A673 (cell line): ENCODE results near the gene RIMS1. TPM values are rescaled to one million over a fixed set of nuclear protein-coding genes. Genes with fewer than 3 reads are reported as not detected.
"Not testable (repeated sequence)": the region's sequence is repeated elsewhere in the genome, so short reads cannot be mapped to it uniquely, and the experiment has no call there.

Source experiments
- BruUV-seq: library from RNA; stranded (reverse); fragments of 400-500 nt; replicated peaks from 2 replicates; lab custom pipeline; 2021; lab: Mats Ljungman, UMichigan
- CTCF ChIA-PET: fragments of 300-600 bp; sonication (Branson Sonifier 250); formaldehyde crosslinking; loops from one replicate; lab custom pipeline; 2022; ENCODE audit warnings: antibody characterized with exemption; lab: Charles Lee
- POLR2A ChIA-PET: fragments of 300-600 bp; sonication (Branson Sonifier 250); formaldehyde crosslinking; loops from one replicate; lab custom pipeline; 2022; ENCODE audit warnings: antibody characterized with exemption; ENCODE audit not compliant: low non-redundant PET; lab: Charles Lee
- DNase-seq: peaks from one replicate; pipeline ENCODE4 v3.0.0-alpha.2; 2015; ENCODE audit warnings: low spot score
- H3K27ac ChIP-seq: fragments of 200-600 bp; sonication (generic); 2 replicates; pipeline ENCODE4 v1.5.1; 2016; ENCODE audit warnings: mixed run types, low read depth, mild to moderate bottlenecking, mixed read lengths, antibody characterized with exemption, low read length; ENCODE audit not compliant: poor library complexity, severe bottlenecking
- H3K27me3 ChIP-seq: fragments of 200-600 bp; sonication (generic); replicated peaks from 2 replicates; pipeline ENCODE4 v1.6.1; 2017; ENCODE audit warnings: mixed run types, low read depth, mild to moderate bottlenecking, mixed read lengths, antibody characterized with exemption, low read length; ENCODE audit not compliant: insufficient read depth, poor library complexity
- H3K36me3 ChIP-seq: fragments of 200-600 bp; sonication (generic); 2 replicates; pipeline ENCODE4 v1.6.1; 2016; ENCODE audit warnings: mixed run types, mild to moderate bottlenecking, mixed read lengths, antibody characterized with exemption, low read length; ENCODE audit not compliant: insufficient read depth, poor library complexity, severe bottlenecking
- H3K4me1 ChIP-seq: fragments of 200-600 bp; sonication (generic); 2 replicates; pipeline ENCODE4 v1.6.1; 2017; ENCODE audit warnings: mixed run types, mild to moderate bottlenecking, mixed read lengths, antibody characterized with exemption, low read length; ENCODE audit not compliant: insufficient read depth, poor library complexity, severe bottlenecking
- H3K4me3 ChIP-seq: fragments of 200-600 bp; sonication (generic); 2 replicates; pipeline ENCODE4 v1.5.1; 2016; ENCODE audit warnings: low read depth, mixed run types, mild to moderate bottlenecking, mixed read lengths, low read length; ENCODE audit not compliant: poor library complexity, severe bottlenecking
- H3K9me3 ChIP-seq: fragments of 200-600 bp; sonication (generic); 2 replicates; pipeline ENCODE4 v1.6.1; 2016; ENCODE audit warnings: mixed run types, low read depth, mild to moderate bottlenecking, mixed read lengths, antibody characterized with exemption, low read length; ENCODE audit not compliant: poor library complexity, severe bottlenecking
- EZH2 ChIP-seq: fragments of 200-600 bp; sonication (generic); IDR thresholded peaks from 2 replicates; pipeline ENCODE4 v1.6.1; 2017; ENCODE audit warnings: borderline replicate concordance, low read depth, mild to moderate bottlenecking, mixed read lengths, antibody characterized with exemption, low read length; ENCODE audit not compliant: poor library complexity, severe bottlenecking
- intact Hi-C: fragments of 100-400 bp; cut with micrococcal nuclease; formaldehyde crosslinking; loops from one replicate; pipeline ENCODE4 v1.10.0; 2022; ENCODE audit not compliant: unreplicated experiment
- total RNA-seq: library from RNA; stranded (reverse); gene quantifications from 2 replicates; pipeline ENCODE4 v1.2.3, GENCODE V29; 2021
- TF ChIP-seq, protein P1 (sequence below): fragments of 300-800, 200-600 bp; sonication (generic); conservative IDR thresholded peaks from 2 replicates; pipeline ENCODE4 v1.5.1; 2017; ENCODE audit warnings: low read depth, mild to moderate bottlenecking, antibody characterized with exemption, low read length, moderate library complexity, mixed read lengths

RIMS1 gene
- total RNA-seq, 1 experiment from 2014 or later = 1.3 TPM

DNA sequence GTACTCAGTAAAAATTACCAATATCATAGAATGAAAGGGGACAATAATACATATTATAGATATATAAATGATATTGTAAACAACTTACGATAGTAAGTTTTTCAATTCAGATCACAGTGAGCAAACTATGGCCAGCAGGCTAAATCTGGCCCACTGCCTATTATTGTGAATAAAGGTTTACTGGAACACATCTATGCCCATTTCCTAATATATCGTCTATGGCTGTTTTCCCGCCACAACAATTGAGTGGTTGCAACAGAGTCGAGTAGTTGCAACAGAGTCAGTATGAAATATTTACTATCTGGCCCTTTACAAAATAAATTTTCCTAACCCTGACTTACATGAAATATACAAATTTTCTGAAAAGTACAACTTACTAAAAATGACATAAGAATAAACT, 438.2 kb downstream of the RIMS1 start:
- ChIA-PET CTCF (no interaction called here), POLR2A (no interaction called here)
- Histone ChIP-seq H3K27ac (no peak overlapping the region), H3K36me3 (no peaks in the 10 kb centered on the region), H3K4me1 (no peaks in the 10 kb centered on the region), H3K27me3 (no peaks in the 10 kb centered on the region), H3K4me3 (no peak overlapping the region), H3K9me3 (no peaks in the 10 kb centered on the region)
- TF ChIP-seq EZH2 = no peak
- TF ChIP-seq, protein P1, sequence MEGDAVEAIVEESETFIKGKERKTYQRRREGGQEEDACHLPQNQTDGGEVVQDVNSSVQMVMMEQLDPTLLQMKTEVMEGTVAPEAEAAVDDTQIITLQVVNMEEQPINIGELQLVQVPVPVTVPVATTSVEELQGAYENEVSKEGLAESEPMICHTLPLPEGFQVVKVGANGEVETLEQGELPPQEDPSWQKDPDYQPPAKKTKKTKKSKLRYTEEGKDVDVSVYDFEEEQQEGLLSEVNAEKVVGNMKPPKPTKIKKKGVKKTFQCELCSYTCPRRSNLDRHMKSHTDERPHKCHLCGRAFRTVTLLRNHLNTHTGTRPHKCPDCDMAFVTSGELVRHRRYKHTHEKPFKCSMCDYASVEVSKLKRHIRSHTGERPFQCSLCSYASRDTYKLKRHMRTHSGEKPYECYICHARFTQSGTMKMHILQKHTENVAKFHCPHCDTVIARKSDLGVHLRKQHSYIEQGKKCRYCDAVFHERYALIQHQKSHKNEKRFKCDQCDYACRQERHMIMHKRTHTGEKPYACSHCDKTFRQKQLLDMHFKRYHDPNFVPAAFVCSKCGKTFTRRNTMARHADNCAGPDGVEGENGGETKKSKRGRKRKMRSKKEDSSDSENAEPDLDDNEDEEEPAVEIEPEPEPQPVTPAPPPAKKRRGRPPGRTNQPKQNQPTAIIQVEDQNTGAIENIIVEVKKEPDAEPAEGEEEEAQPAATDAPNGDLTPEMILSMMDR = no peak
- intact Hi-C loops = no loop called here
- no TSS peak for BruUV-seq
- no peak for DNase-seq

DNA sequence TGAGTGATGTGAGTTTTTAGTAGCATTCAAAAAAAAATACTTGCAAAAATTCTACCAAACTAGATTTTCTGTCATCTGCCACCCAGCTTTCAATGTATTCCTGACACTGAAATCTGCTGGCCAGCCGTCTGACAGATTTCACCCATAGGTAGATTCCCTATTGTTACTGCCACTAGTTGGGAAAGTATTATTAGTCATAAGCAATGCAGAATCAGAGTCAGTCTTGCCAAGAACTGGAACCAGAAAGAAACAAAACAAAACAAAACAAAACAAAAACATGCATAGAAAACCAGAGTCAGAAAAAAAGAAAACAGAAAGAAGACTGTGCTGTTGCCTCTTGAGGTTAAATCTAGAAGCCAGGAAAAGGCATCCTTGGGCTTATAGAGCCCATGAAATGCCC, 442.4 kb downstream of the RIMS1 start:
- Histone ChIP-seq H3K27ac (no peak overlapping the region), H3K36me3 (no peaks in the 10 kb centered on the region), H3K4me1 (no peaks in the 10 kb centered on the region), H3K9me3 (no peaks in the 10 kb centered on the region), H3K27me3 (no peaks in the 10 kb centered on the region), H3K4me3 (no peak overlapping the region)
- BruUV-seq = no TSS peak
- ChIA-PET POLR2A (no interaction called here), CTCF (no interaction called here)
- DNase-seq = no peak
- intact Hi-C loops = no loop called here
- no peak for TF ChIP-seq EZH2
- TF ChIP-seq, protein P1 = no peak

DNA sequence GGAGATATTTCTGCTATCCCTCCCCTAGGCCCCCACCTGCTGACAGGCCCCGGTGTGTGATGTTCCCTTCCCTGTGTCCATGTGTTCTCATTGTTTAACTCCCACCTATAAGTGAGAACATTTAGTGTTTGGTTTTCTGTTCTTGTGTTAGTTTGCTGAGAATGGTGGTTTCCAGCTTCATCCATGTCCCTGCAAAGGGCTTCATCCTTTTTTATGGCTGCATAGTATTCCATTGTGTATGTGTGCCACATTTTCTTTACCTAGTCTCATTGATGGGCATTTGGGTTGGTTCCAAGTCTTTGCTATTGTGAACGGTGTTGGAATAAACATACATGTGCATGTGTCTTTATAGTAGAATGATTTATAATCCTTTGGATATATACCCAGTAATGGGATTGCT, 448.9 kb downstream of the RIMS1 start:
- intact Hi-C loops, H3K27me3 ChIP-seq, H3K9me3 ChIP-seq, H3K36me3 ChIP-seq, POLR2A ChIA-PET, BruUV-seq, H3K4me1 ChIP-seq, DNase-seq, H3K27ac ChIP-seq, CTCF ChIA-PET, H3K4me3 ChIP-seq: not testable (repeated sequence)

DNA sequence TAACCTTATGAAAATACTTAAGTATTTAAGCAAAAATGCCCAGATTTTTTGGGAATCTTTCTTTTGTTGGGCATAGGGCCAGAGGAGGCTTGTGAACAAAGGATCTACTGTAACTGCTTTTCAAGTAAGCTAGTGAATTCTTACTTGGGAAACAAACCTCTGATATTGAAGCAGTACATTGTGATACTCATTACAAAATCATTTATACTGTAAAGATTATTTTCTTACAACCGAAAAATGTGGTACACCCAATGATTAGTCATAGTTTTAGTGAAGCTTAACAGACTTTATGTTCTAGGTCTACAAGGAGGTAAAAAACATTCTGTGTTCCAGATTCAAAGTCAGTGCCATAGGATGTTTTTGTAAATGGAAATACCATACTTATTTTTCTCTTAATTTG, 462.6 kb downstream of the RIMS1 start:
- DNase-seq = no peak
- TF ChIP-seq, protein P1 = no peak
- no peak for TF ChIP-seq EZH2
- intact Hi-C loops = no loop called here
- ChIA-PET CTCF (no interaction called here), POLR2A (no interaction called here)
- no peak overlapping the region for H3K4me3 ChIP-seq
- BruUV-seq = no TSS peak
- no peaks in the 10 kb centered on the region for H3K27me3 ChIP-seq
- H3K4me1 ChIP-seq = no peaks in the 10 kb centered on the region
- H3K36me3 ChIP-seq = no peaks in the 10 kb centered on the region
- no peak overlapping the region for H3K27ac ChIP-seq
- no peaks in the 10 kb centered on the region for H3K9me3 ChIP-seq
